Middle frontal gyrus (tissue), 1 donor: Measurements from ENCODE around the gene TRIM71.
"Not testable (repeated sequence)": the region's sequence is repeated elsewhere in the genome, so short reads cannot be mapped to it uniquely, and the experiment has no call there.

Experiments used
- DNase-seq: peaks from one replicate; pipeline ENCODE4 v3.0.0-alpha.2; 2015; ENCODE audit warnings: low spot score; ENCODE audit errors: extremely low spot score

TRIM71 gene

DNA sequence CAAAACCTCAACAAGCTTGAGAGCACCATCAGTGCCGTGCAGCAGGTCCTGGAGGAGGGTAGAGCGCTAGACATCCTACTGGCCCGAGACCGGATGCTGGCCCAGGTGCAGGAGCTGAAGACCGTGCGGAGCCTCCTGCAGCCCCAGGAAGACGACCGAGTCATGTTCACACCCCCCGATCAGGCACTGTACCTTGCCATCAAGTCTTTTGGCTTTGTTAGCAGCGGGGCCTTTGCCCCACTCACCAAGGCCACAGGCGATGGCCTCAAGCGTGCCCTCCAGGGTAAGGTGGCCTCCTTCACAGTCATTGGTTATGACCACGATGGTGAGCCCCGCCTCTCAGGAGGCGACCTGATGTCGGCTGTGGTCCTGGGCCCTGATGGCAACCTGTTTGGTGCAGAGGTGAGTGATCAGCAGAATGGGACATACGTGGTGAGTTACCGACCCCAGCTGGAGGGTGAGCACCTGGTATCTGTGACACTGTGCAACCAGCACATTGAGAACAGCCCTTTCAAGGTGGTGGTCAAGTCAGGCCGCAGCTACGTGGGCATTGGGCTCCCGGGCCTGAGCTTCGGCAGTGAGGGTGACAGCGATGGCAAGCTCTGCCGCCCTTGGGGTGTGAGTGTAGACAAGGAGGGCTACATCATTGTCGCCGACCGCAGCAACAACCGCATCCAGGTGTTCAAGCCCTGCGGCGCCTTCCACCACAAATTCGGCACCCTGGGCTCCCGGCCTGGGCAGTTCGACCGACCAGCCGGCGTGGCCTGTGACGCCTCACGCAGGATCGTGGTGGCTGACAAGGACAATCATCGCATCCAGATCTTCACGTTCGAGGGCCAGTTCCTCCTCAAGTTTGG, 72.9 kb downstream of the TRIM71 start:
- DNase-seq = no peak

DNA sequence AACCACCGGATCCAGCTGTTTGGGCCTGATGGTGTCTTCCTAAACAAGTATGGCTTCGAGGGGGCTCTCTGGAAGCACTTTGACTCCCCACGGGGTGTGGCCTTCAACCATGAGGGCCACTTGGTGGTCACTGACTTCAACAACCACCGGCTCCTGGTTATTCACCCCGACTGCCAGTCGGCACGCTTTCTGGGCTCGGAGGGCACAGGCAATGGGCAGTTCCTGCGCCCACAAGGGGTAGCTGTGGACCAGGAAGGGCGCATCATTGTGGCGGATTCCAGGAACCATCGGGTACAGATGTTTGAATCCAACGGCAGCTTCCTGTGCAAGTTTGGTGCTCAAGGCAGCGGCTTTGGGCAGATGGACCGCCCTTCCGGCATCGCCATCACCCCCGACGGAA, 73.6 kb downstream of the TRIM71 start:
- no peak for DNase-seq

GRCh38 chr3:32892625-32893598, 75.1 kb downstream of the TRIM71 start:
- DNase-seq = no peak

DNA sequence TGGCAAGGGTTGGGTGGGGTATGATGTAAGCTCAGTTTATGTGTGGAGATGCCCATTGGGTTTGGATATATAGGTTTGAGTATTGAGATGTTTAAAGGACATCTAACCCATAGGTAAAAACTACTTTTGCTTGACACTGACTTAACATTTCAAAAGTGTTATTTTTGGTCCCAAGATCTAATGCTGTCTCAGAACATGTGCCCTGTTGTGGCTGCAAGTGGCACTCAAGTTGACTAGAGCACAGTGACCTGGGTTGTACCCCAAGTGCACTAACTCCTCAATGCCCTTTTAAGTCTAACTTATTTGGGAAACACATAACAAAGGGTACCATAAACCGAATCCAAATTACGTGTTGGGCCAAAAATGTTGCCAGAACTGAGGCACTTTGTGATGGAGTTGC, 77.2 kb downstream of the TRIM71 start:
- no peak for DNase-seq

GRCh38 chr3:32895701-32896100, 77.9 kb downstream of the TRIM71 start:
- DNase-seq = no peak

DNA sequence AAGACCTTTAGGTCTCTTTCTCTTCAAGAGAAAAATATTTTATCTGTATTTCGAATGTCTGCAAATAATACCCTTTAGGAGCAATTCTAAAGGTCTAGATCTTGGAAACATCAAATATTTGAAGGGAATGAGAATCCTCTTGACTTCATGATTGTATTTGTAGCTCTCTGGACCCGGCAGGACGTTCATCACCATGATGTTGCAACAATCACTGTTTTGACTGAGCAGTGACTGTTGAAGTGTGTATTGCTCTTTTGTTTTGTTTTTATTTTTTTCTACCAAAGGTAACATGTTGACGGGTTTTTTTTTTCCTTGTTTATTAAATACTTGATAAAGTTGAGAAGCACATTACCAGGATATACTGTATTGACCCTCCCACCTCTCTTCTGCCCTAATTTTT, 78.3 kb downstream of the TRIM71 start:
- no peak for DNase-seq

DNA sequence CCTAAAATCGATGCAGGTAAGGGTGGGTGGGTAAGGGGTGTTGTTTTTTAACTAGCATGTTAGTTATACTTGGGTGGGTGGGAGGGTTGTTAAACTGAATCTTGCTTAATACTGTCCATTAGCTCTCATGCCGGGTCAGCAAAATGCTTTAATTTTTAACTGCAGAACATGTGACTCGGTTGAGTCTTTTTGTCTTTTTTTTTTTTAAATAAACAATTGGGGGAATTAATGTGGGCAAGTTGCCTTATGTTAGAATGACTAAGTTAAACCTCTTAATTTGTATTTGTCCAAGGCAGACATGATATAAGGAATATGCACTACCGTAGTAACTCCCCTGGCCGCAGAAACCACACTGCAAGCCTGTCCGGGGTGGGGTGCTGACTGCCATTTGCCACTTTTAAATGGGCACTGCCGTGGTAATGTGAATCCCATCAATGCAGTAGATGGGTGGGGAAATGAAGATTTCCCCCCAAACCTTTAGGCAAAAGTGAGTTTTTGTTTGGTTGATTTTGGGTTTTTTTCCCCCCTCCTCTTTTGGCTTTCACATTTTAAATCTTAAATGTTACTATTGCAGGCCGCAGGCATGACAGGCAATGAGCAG, 79.3 kb downstream of the TRIM71 start:
- DNase-seq = no peak

GRCh38 chr3:32897981-32898623, 80.3 kb downstream of the TRIM71 start:
- no peak for DNase-seq

GRCh38 chr3:32899265-32899664, 81.5 kb downstream of the TRIM71 start:
- DNase-seq = no peak

- no peak for DNase-seq
Observed at GRCh38 chr3:32901005-32901932, 83.5 kb downstream of the TRIM71 start.

- not testable (repeated sequence) for DNase-seq
Observed at GRCh38 chr3:32902887-32903371, 85.1 kb downstream of the TRIM71 start.

- no peak for DNase-seq
Observed at GRCh38 chr3:32903953-32904352, 86.2 kb downstream of the TRIM71 start.

DNA sequence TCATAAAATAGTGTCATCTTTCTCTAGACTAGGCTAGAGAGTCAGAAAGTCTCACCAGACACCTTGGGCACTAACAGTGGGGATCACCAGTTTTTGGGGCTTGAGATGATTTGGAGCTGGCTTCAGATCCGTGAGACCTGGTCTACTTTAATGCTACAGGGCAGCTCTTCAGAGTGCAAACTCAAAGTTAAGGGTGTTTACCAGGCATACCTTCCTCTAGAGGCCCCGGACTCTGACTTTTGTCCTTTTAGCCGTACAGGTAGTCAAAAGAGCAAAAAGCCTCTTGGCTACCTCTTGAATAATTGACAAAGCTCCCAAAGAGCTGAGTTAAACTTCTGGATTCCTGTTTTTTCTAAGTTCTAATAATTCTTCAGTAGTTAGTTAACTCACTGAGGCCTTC, 92.2 kb downstream of the TRIM71 start:
- DNase-seq = no peak

GRCh38 chr3:32910954-32911353, 93.2 kb downstream of the TRIM71 start:
- no peak for DNase-seq

DNA sequence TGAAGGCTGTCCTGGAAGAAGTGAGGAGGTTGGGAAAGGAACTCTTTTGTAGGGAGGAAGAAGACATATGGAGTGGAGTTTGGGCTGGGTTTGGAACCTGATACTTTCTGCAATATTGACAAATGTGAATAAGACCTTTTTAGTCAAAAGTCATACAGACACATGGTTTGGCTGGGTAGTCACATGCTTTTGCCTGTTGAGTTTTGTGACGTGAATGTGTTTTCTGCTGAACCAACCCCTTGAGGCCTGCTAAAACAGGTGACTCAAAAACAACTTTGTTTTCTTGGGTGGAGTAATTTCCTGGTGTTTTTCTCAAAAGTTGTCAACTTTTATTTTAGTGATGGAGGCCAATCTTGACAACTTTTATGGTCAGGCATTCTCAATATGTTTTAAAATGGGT, 94.2 kb downstream of the TRIM71 start:
- no peak for DNase-seq

DNA sequence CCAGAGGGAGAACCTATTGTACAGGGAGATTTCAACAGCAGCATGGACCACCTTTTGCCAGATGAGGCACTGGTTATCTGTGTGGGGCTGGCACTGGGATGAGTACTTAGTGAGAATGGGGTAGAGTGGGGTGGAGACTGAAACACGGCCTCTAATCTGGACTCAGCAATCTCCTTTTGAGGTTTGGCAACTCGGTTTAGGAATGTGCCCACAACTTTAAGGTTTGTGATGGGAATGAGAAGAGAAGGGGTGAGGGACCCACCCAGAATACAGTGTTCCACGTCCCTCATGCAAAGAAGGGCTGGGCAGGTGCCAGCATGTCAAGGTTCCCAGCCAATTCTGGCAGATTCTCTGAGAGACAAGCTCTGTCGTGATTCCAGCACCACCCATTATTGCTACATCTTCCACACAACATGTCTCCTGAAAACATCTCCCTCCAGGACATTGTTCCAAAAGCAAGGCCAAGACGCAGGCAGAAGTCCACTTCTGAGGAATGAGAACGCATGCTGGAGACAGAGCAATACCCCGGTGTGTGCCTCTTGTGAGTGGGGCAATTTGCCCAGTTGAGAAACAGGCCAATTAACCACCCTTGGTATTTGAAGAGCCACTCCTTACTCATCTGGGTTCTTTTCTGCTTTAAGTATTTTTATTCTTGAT, 96.1 kb downstream of the TRIM71 start:
- DNase-seq = no peak

GRCh38 chr3:32919920-32920319, 102.1 kb downstream of the TRIM71 start:
- DNase-seq = no peak

DNA sequence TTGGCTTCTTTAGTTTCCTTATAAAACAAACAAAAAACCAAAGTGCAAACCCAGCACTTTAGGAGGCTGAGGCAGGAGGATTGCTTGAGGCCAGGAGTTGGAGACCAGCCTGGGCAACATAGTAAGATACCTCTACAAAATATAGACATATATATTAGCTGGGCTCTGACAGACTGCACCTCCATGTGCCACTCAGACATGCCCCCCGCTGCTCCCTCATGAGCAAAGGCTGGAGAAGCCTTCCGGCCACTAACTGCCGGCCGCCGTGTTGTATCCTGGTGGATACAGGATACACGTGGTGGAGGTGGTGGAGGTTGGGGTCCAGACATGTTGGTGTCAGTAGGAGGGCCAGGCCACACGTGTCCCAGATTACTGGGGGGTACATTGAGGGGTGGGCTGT, 104.3 kb downstream of the TRIM71 start:
- no peak for DNase-seq

- DNase-seq = no peak
Observed at GRCh38 chr3:32930161-32930560, 112.4 kb downstream of the TRIM71 start.

DNA sequence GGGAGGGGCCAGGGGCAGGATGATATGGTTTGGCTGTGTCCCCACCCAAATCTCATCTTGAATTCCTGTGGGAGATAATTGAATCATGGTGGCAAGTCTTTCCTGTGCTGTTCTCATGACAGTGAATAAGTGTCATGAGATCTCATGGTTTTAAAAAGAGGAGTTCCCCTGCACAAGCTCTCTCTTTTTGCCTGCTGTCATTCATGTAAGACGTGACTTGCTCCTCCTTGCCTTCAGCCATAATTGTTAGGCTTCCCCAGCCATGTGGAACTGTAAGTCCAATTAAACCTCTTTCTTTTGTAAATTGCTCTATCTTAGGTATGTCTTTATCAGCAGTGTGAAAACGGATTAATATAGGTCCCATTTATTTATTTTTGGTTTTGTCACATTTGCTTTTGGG, 113.5 kb downstream of the TRIM71 start:
- DNase-seq = not testable (repeated sequence)
